ENCODE results near the gene SEC61A2. TPM values are rescaled to one million over a fixed set of nuclear protein-coding genes. Genes with fewer than 3 reads are reported as not detected.

SEC61A2 gene
- total and polyA plus RNA-seq, 8 donors, result 4.8 to 19.9 (median 15.5) TPM

- H3K27ac ChIP-seq, result no peak overlapping the region
- peaks cover 9 to 26% of the 10 kb centered on the region in 2 donors for H3K4me1 ChIP-seq
- intact Hi-C loops (cut with DNase I), result no loop called here
- ATAC-seq (no peak), DNase-seq (no peak)
- TF ChIP-seq, protein P1, sequence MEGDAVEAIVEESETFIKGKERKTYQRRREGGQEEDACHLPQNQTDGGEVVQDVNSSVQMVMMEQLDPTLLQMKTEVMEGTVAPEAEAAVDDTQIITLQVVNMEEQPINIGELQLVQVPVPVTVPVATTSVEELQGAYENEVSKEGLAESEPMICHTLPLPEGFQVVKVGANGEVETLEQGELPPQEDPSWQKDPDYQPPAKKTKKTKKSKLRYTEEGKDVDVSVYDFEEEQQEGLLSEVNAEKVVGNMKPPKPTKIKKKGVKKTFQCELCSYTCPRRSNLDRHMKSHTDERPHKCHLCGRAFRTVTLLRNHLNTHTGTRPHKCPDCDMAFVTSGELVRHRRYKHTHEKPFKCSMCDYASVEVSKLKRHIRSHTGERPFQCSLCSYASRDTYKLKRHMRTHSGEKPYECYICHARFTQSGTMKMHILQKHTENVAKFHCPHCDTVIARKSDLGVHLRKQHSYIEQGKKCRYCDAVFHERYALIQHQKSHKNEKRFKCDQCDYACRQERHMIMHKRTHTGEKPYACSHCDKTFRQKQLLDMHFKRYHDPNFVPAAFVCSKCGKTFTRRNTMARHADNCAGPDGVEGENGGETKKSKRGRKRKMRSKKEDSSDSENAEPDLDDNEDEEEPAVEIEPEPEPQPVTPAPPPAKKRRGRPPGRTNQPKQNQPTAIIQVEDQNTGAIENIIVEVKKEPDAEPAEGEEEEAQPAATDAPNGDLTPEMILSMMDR (IDR thresholded peaks at IDR 0.05), result no peak
- H3K9me3 ChIP-seq, result no peaks in the 10 kb centered on the region
- H3K4me3 ChIP-seq, result no peak overlapping the region
- no peaks in the 10 kb centered on the region for H3K27me3 ChIP-seq
- H3K36me3 ChIP-seq, result peaks cover 0 to 67% of the 10 kb centered on the region in 2 donors
These were observed 72.1 kb downstream of the SEC61A2 start for GRCh38 chr10:12201543-12201942.

DNA sequence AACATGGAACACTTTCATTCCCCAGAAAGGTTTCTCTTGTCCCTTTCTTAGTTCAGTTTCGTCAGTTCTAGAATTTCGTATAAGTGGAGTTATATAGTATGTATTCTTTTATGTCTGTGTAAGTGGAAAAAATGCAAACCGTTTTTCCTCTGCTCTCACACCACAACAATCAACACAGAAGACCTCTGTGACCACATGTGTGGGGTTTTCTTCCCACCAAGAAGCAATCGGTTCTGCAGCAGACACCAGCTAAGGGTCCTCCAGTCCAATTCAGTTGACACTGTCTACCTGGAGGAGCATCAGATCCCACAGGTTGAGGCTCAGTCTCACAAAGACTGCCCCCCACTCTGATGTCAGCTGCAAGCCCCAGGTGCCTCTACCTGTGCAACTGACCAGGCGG, 72.7 kb downstream of the SEC61A2 start:
- Histone ChIP-seq H3K9me3 (no peaks in the 10 kb centered on the region), H3K4me3 (no peak overlapping the region), H3K4me1 (peaks cover 3 to 21% of the 10 kb centered on the region in 2 donors), H3K27me3 (no peaks in the 10 kb centered on the region), H3K27ac (no peak overlapping the region), H3K36me3 (peaks cover 0 to 67% of the 10 kb centered on the region in 2 donors)
- intact Hi-C loops (cut with DNase I), result no loop called here
- TF ChIP-seq, protein P1 (IDR thresholded peaks at IDR 0.05), result no peak
- DNase-seq (no peak), ATAC-seq (no peak)

GRCh38 chr10:12205082-12205481, 75.6 kb downstream of the SEC61A2 start:
- H3K27ac ChIP-seq, result no peak overlapping the region
- intact Hi-C loops (cut with DNase I), result no loop called here
- H3K36me3 ChIP-seq, result peaks cover 0 to 78% of the 10 kb centered on the region in 2 donors
- no peaks in the 10 kb centered on the region for H3K4me1 ChIP-seq
- no peak for DNase-seq
- TF ChIP-seq, protein P1 (IDR thresholded peaks at IDR 0.05), result no peak
- H3K9me3 ChIP-seq, result no peaks in the 10 kb centered on the region
- ATAC-seq, result no peak
- no peak overlapping the region for H3K4me3 ChIP-seq
- no peaks in the 10 kb centered on the region for H3K27me3 ChIP-seq

GRCh38 chr10:12207114-12207513, 77.6 kb downstream of the SEC61A2 start:
- ATAC-seq, result no peak
- Histone ChIP-seq H3K27me3 (no peaks in the 10 kb centered on the region), H3K27ac (no peak overlapping the region), H3K36me3 (peaks cover 0 to 78% of the 10 kb centered on the region in 2 donors), H3K4me3 (no peak overlapping the region), H3K9me3 (no peaks in the 10 kb centered on the region), H3K4me1 (no peaks in the 10 kb centered on the region)
- TF ChIP-seq, protein P1 (IDR thresholded peaks at IDR 0.05), result no peak
- DNase-seq, result no peak
- intact Hi-C loops (cut with DNase I), result no loop called here

DNA sequence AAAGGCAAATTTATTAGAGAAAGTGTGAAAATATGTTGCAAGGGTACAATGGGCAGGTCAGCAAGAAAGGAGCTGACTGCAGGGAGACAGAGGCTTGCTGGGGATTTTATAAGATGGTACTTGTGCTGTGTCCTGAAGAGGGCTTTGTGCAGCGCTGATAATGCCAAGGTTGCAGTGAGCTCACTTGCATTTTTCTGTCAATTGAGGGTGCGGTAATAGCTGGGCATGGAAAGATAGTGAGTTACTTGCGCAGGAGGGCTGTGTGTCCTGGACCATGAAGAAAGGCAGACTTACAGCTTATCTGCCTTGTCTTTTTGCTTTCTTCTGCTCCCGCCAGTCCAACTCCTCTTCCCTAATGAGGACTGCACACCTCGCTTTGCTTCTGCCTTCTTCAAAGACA, 79.0 kb downstream of the SEC61A2 start:
- intact Hi-C loops (cut with DNase I), result no loop called here
- Histone ChIP-seq H3K4me1 (no peaks in the 10 kb centered on the region), H3K27ac (no peak overlapping the region), H3K27me3 (no peaks in the 10 kb centered on the region), H3K9me3 (no peaks in the 10 kb centered on the region), H3K36me3 (peaks cover 0 to 71% of the 10 kb centered on the region in 2 donors), H3K4me3 (no peak overlapping the region)
- TF ChIP-seq, protein P1 (IDR thresholded peaks at IDR 0.05), result no peak
- DNase-seq (no peak), ATAC-seq (no peak)
